ENCODE data around the gene SPINT2.

SPINT2 gene

DNA sequence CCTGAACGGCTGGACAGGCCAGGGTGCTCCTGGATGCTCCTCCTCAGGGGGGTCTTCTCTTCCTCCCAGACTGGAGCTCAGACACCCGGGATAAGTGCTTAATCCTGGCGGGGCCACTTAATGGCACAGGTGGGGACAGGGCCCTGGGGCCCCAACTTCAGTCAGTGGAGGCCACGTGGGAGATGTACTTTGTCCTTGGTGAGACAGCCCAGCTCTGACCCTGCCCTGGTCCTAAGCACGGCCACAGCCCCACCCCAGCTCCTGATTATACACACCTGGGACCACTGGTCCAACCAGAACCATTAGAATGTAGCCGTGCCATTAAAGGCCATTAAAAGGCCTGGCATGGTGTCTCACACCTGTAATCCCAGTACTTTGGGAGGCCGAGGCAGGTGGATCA, 16.0 kb upstream of the SPINT2 start:
- peaks cover 0 to 4% (median 1%) of the 10 kb centered on the region in 3 experiments for H3K27me3 ChIP-seq (ENCODE audit: control insufficient read depth in 3 of 3, insufficient read depth in 3 of 3, low read depth in 1 of 3, low read length in 3 of 3)
- no peak overlapping the region for H2BK12ac ChIP-seq (ENCODE audit: low read length)
- H3K4me1 ChIP-seq (ENCODE audit: control insufficient read depth in 2 of 2, insufficient read depth in 1 of 2, low read depth in 1 of 2, low read length in 2 of 2): peaks cover 24 to 28% of the 10 kb centered on the region in 2 donors
- H2AK5ac ChIP-seq (ENCODE audit: low read depth, low read length): peak overlapping the region; percentile 83
- H2BK15ac ChIP-seq (ENCODE audit: low read length): no peak overlapping the region
- no peak overlapping the region for H2BK120ac ChIP-seq (ENCODE audit: low read depth, low read length)
- no peaks in the 10 kb centered on the region for H3K9me3 ChIP-seq (replicated peaks in 1 of 2; ENCODE audit: control insufficient read depth in 2 of 2, insufficient read depth in 1 of 2, low read depth in 1 of 2, low read length in 2 of 2)
- no peak overlapping the region for H3K9ac ChIP-seq (ENCODE audit: low read depth, low read length, poor library complexity)
- H2BK5ac ChIP-seq (ENCODE audit: low read length): no peak overlapping the region
- H3K18ac ChIP-seq (ENCODE audit: low read length): no peak overlapping the region
- H3K14ac ChIP-seq (ENCODE audit: low read length): no peak overlapping the region
- no peak for DNase-seq (ENCODE audit: low spot score)
- H3K4ac ChIP-seq (ENCODE audit: low read length): no peak overlapping the region
- no CpG with 5 or more reads among the region's 7 CpGs for WGBS, 2 donors (ENCODE audit: extremely low coverage in 2 of 2, insufficient read length in 2 of 2, insufficient replicate concordance in 1 of 2)
- H3K27ac ChIP-seq (replicated peaks; ENCODE audit: low read length): no peak overlapping the region
- H3K79me1 ChIP-seq (ENCODE audit: low read depth, low read length): no peaks in the 10 kb centered on the region
- H3K36me3 ChIP-seq (replicated peaks in 1 of 2; ENCODE audit: control insufficient read depth in 2 of 2, insufficient read depth in 2 of 2, low read length in 2 of 2): no peaks in the 10 kb centered on the region
- H3K4me3 ChIP-seq (ENCODE audit: low read length in 2 of 2): peak overlapping the region in 1 of 2 donors; percentile 24
- H2AFZ ChIP-seq (ENCODE audit: low read length): no peak overlapping the region
- H4K8ac ChIP-seq (ENCODE audit: low read depth, low read length): no peak overlapping the region
- no peak overlapping the region for H4K91ac ChIP-seq (ENCODE audit: low read depth, low read length, poor library complexity)
- no peak overlapping the region for H3K4me2 ChIP-seq (ENCODE audit: insufficient read depth, low read length, poor library complexity, severe bottlenecking)
- no peak overlapping the region for H3K23ac ChIP-seq (ENCODE audit: low read depth, low read length, poor library complexity)

DNA sequence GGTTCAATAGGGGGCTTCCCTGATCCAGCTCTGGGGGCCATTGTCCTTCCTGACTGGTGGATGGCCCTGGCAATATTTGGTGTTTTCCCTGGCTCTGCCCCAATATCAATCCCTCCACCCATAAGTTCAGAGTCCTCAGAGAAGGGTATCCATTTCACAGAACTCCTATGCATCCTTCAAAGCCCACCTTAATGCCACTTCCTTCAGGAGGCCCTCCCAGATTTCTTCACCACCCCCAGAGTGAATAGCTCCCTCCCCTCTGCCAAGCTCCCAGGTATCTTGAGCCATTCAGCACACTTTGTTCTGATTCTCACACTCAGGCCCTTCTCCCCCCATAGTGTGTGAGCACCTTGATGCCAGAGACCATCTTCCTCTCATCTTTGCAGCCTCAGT, 13.9 kb upstream of the SPINT2 start:
- Histone ChIP-seq H3K27ac (replicated peaks; ENCODE audit: low read length) (no peak overlapping the region), H3K23ac (ENCODE audit: low read depth, low read length, poor library complexity) (no peak overlapping the region)

DNA sequence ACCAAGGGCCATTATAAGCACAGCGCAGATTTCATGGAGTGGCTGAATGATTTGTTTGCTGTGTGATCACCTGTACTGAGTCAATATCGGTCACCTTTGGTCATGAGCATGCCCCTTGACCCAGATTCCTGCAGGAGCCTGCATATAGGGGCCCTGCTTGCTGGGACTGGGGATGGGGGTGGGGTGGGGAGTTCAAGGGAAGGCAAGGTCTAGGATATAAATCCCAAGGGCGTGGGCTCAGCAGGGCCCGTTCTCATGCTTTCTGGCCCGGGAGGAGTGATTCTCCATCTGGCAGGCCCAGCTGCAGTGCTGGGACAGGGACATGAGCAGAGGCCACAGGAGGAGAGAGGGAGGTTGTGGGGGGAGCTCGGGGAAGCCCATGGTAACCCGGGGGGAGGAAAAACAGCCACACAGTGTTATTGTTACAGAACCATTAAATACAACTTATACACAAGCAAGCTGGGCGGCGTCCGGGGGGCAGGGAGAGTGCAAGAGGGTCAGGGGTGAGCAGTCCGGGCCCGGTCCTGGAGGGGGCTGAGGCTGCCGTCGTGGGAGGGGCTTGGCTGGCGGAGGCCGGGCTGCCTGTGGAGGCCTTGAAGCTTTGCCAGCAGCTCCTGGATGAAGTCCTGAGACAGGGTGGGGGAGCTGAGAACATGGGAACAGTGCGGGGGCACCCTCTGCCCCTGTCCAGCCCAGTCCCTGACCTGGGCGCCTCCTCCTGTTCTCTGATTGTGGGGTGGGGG, 13.4 kb upstream of the SPINT2 start:
- no peak overlapping the region for H3K4ac ChIP-seq (ENCODE audit: low read length)
- no peak overlapping the region for H2BK120ac ChIP-seq (ENCODE audit: low read depth, low read length)
- H2AFZ ChIP-seq (ENCODE audit: low read length): peak overlapping the region; percentile 89
- no peak overlapping the region for H2BK5ac ChIP-seq (ENCODE audit: low read length)
- no peak overlapping the region for H4K8ac ChIP-seq (ENCODE audit: low read depth, low read length)
- H3K14ac ChIP-seq (ENCODE audit: low read length): no peak overlapping the region
- H3K4me1 ChIP-seq (ENCODE audit: control insufficient read depth in 2 of 2, insufficient read depth in 1 of 2, low read depth in 1 of 2, low read length in 2 of 2): peaks cover 25 to 39% of the 10 kb centered on the region in 2 donors
- H2AK5ac ChIP-seq (ENCODE audit: low read depth, low read length): peak overlapping the region; percentile 67
- H3K23ac ChIP-seq (ENCODE audit: low read depth, low read length, poor library complexity): no peak overlapping the region
- no peak for DNase-seq (ENCODE audit: low spot score)
- WGBS, 2 donors (ENCODE audit: extremely low coverage in 2 of 2, insufficient read length in 2 of 2, insufficient replicate concordance in 1 of 2): no CpG with 5 or more reads among the region's 18 CpGs
- H4K91ac ChIP-seq (ENCODE audit: low read depth, low read length, poor library complexity): no peak overlapping the region
- no peaks in the 10 kb centered on the region for H3K9me3 ChIP-seq (replicated peaks in 1 of 2; ENCODE audit: control insufficient read depth in 2 of 2, insufficient read depth in 1 of 2, low read depth in 1 of 2, low read length in 2 of 2)
- no peaks in the 10 kb centered on the region for H3K36me3 ChIP-seq (replicated peaks in 1 of 2; ENCODE audit: control insufficient read depth in 2 of 2, insufficient read depth in 2 of 2, low read length in 2 of 2)
- H3K27ac ChIP-seq (replicated peaks; ENCODE audit: low read length): no peak overlapping the region
- no peaks in the 10 kb centered on the region for H3K79me1 ChIP-seq (ENCODE audit: low read depth, low read length)
- H2BK15ac ChIP-seq (ENCODE audit: low read length): peak overlapping the region; percentile 11
- peak overlapping the region; percentile 35 for H3K4me2 ChIP-seq (ENCODE audit: insufficient read depth, low read length, poor library complexity, severe bottlenecking)
- H3K27me3 ChIP-seq (ENCODE audit: control insufficient read depth in 3 of 3, insufficient read depth in 3 of 3, low read depth in 1 of 3, low read length in 3 of 3): peaks cover 0 to 20% (median 5%) of the 10 kb centered on the region in 3 experiments
- peak overlapping the region; percentile 82 for H3K18ac ChIP-seq (ENCODE audit: low read length)
- peak overlapping the region in 1 of 2 donors; percentile 18 for H3K4me3 ChIP-seq (ENCODE audit: low read length in 2 of 2)
- peak overlapping the region; percentile 64 for H3K9ac ChIP-seq (ENCODE audit: low read depth, low read length, poor library complexity)
- no peak overlapping the region for H2BK12ac ChIP-seq (ENCODE audit: low read length)

More for the DNA sequence above, 13.9 kb upstream of the SPINT2 start:
- no peak overlapping the region for H4K8ac ChIP-seq (ENCODE audit: low read depth, low read length)
- no peak overlapping the region for H3K4me2 ChIP-seq (ENCODE audit: insufficient read depth, low read length, poor library complexity, severe bottlenecking)
- peaks cover 0 to 15% (median 1%) of the 10 kb centered on the region in 3 experiments for H3K27me3 ChIP-seq (ENCODE audit: control insufficient read depth in 3 of 3, insufficient read depth in 3 of 3, low read depth in 1 of 3, low read length in 3 of 3)
- H2BK15ac ChIP-seq (ENCODE audit: low read length): no peak overlapping the region
- H3K9ac ChIP-seq (ENCODE audit: low read depth, low read length, poor library complexity): no peak overlapping the region
- H3K36me3 ChIP-seq (replicated peaks in 1 of 2; ENCODE audit: control insufficient read depth in 2 of 2, insufficient read depth in 2 of 2, low read length in 2 of 2): no peaks in the 10 kb centered on the region
- peaks cover 25 to 34% of the 10 kb centered on the region in 2 donors for H3K4me1 ChIP-seq (ENCODE audit: control insufficient read depth in 2 of 2, insufficient read depth in 1 of 2, low read depth in 1 of 2, low read length in 2 of 2)
- H3K9me3 ChIP-seq (replicated peaks in 1 of 2; ENCODE audit: control insufficient read depth in 2 of 2, insufficient read depth in 1 of 2, low read depth in 1 of 2, low read length in 2 of 2): no peaks in the 10 kb centered on the region
- H2BK120ac ChIP-seq (ENCODE audit: low read depth, low read length): no peak overlapping the region
- DNase-seq (ENCODE audit: low spot score): no peak
- H3K14ac ChIP-seq (ENCODE audit: low read length): no peak overlapping the region
- H2AK5ac ChIP-seq (ENCODE audit: low read depth, low read length): no peak overlapping the region
- H2AFZ ChIP-seq (ENCODE audit: low read length): peak overlapping the region; percentile 89
- no peak overlapping the region for H2BK12ac ChIP-seq (ENCODE audit: low read length)
- no peaks in the 10 kb centered on the region for H3K79me1 ChIP-seq (ENCODE audit: low read depth, low read length)
- no peak overlapping the region for H4K91ac ChIP-seq (ENCODE audit: low read depth, low read length, poor library complexity)
- H3K4ac ChIP-seq (ENCODE audit: low read length): no peak overlapping the region
- no peak overlapping the region for H3K18ac ChIP-seq (ENCODE audit: low read length)
- H3K4me3 ChIP-seq (ENCODE audit: low read length in 2 of 2): no peak overlapping the region
- no peak overlapping the region for H2BK5ac ChIP-seq (ENCODE audit: low read length)

DNA sequence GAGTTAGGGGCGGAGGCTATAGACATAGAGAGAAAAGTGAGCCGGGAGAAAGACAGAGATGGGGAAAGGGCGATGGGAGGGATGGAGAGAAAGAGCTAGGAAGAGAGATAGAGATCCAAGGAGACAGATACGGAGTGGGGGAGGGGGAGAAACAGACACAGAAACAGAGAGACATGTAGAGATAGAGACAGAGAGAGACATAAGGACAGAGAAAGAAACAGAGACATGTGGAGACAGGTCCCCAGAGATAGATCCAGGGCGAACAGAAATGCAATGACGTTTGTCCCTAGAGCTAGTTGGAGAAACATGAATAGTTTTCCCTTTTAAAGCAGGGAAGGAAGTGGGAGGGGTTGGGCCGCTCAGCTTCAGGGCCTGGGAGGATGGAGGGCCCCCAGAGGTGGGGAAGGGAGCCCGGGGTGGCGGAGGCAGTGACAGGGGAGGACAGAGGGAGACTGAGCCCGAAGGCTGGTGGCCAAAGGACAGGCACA, 12.8 kb upstream of the SPINT2 start:
- no peak overlapping the region for H3K23ac ChIP-seq (ENCODE audit: low read depth, low read length, poor library complexity)
- peaks cover 25 to 40% of the 10 kb centered on the region in 2 donors for H3K4me1 ChIP-seq (ENCODE audit: control insufficient read depth in 2 of 2, insufficient read depth in 1 of 2, low read depth in 1 of 2, low read length in 2 of 2)
- WGBS, 2 donors (ENCODE audit: extremely low coverage in 2 of 2, insufficient read length in 2 of 2, insufficient replicate concordance in 1 of 2): no CpG with 5 or more reads among the region's 10 CpGs
- peak overlapping the region in 1 of 2 donors; percentile 18 for H3K4me3 ChIP-seq (ENCODE audit: low read length in 2 of 2)
- H4K91ac ChIP-seq (ENCODE audit: low read depth, low read length, poor library complexity): no peak overlapping the region
- H3K4me2 ChIP-seq (ENCODE audit: insufficient read depth, low read length, poor library complexity, severe bottlenecking): peak overlapping the region; percentile 35
- H3K27ac ChIP-seq (replicated peaks; ENCODE audit: low read length): no peak overlapping the region
- H2BK15ac ChIP-seq (ENCODE audit: low read length): no peak overlapping the region
- no peaks in the 10 kb centered on the region for H3K9me3 ChIP-seq (replicated peaks in 1 of 2; ENCODE audit: control insufficient read depth in 2 of 2, insufficient read depth in 1 of 2, low read depth in 1 of 2, low read length in 2 of 2)
- H2BK120ac ChIP-seq (ENCODE audit: low read depth, low read length): no peak overlapping the region
- no peak for DNase-seq (ENCODE audit: low spot score)
- H2AK5ac ChIP-seq (ENCODE audit: low read depth, low read length): no peak overlapping the region
- H2AFZ ChIP-seq (ENCODE audit: low read length): peak overlapping the region; percentile 89
- peak overlapping the region; percentile 92 for H3K18ac ChIP-seq (ENCODE audit: low read length)
- H3K36me3 ChIP-seq (replicated peaks in 1 of 2; ENCODE audit: control insufficient read depth in 2 of 2, insufficient read depth in 2 of 2, low read length in 2 of 2): no peaks in the 10 kb centered on the region
- no peak overlapping the region for H3K4ac ChIP-seq (ENCODE audit: low read length)
- no peak overlapping the region for H3K14ac ChIP-seq (ENCODE audit: low read length)
- H3K79me1 ChIP-seq (ENCODE audit: low read depth, low read length): no peaks in the 10 kb centered on the region
- no peak overlapping the region for H4K8ac ChIP-seq (ENCODE audit: low read depth, low read length)
- H3K9ac ChIP-seq (ENCODE audit: low read depth, low read length, poor library complexity): peak overlapping the region; percentile 34
- no peak overlapping the region for H2BK12ac ChIP-seq (ENCODE audit: low read length)
- peaks cover 0 to 24% (median 10%) of the 10 kb centered on the region in 3 experiments for H3K27me3 ChIP-seq (ENCODE audit: control insufficient read depth in 3 of 3, insufficient read depth in 3 of 3, low read depth in 1 of 3, low read length in 3 of 3)
- no peak overlapping the region for H2BK5ac ChIP-seq (ENCODE audit: low read length)

Data from neuronal stem cell (in vitro differentiated cells).